ENCODE measurements around the gene PRR14. TPM values are rescaled to one million over a fixed set of nuclear protein-coding genes. Genes with fewer than 3 reads are reported as not detected.

The PRR14 gene
- total RNA-seq, 1 donor from 2014 or later, result 77.9 TPM

- H3K4me3 Mint-ChIP-seq, result peak within 1 kb of the TSS; percentile 93
- CTCF ChIA-PET, result interaction anchor here (1.0 to 3.5 kb wide), 2 partner anchors 12 to 19 kb away, joined by 3 to 12 read pairs; no protein-coding TSS in a partner anchor
- peaks cover 19% of the 10 kb centered on the region for H3K4me1 Mint-ChIP-seq
- no peak for TF ChIP-seq CTCF (IDR thresholded peaks at IDR 0.05)
- H3K27me3 Mint-ChIP-seq, result no peaks in the 10 kb centered on the region
- H3K9me3 Mint-ChIP-seq, result no peaks in the 10 kb centered on the region
- DNase-seq (peak; percentile 90), ATAC-seq (ENCODE audit: low read depth) (peak; percentile 87)
- intact Hi-C loops (cut with micrococcal nuclease), result loop anchor here (1.0 kb wide), 6 partner anchors 24 to 75 kb away; partner anchors contain the start of genes FBRS, PRR14 and ZNF785
- POLR2A ChIA-PET, result interaction anchor here (0.6 to 2.3 kb wide), 31 partner anchors 11 to 614 kb away, joined by 3 to 15 read pairs (median 6); partner anchors contain the start of genes CORO1A, DCTPP1, FBRS and ITGAL
- H3K27ac Mint-ChIP-seq, result peak within 1 kb of the TSS; percentile 95
- peaks cover 20% of the 10 kb centered on the region for H3K36me3 Mint-ChIP-seq (ENCODE audit: low read depth)
These were observed 40.6 kb upstream of the PRR14 start, which contains the start of gene ZNF689 for GRCh38 chr16:30609926-30610839. TSS of gene ZNF689 (minus strand) at chr16:30610389. CDS start at chr16:30610041, 348 bp downstream.

GRCh38 chr16:30615358-30616091 lies 35.2 kb upstream of the PRR14 start:
- TF ChIP-seq CTCF (IDR thresholded peaks at IDR 0.05), result no peak
- ATAC-seq (ENCODE audit: low read depth), result peak; percentile 85
- Mint-ChIP-seq H3K9me3 (no peaks in the 10 kb centered on the region), H3K36me3 (ENCODE audit: low read depth) (no peaks in the 10 kb centered on the region), H3K27me3 (no peaks in the 10 kb centered on the region), H3K4me1 (peaks cover 8% of the 10 kb centered on the region), H3K4me3 (no peak overlapping the region), H3K27ac (no peak overlapping the region)
- ChIA-PET POLR2A (interaction anchor here (0.8 kb wide), 1 partner anchor 43 kb away, joined by 4 read pairs; the partner anchor contains the start of gene FBRS), CTCF (interaction anchor here (0.5 to 1.6 kb wide), 8 partner anchors 9 to 220 kb away, joined by 3 to 6 read pairs (median 4); partner anchors contain the start of genes DCTPP1 and ZNF48)
- intact Hi-C loops (cut with micrococcal nuclease), result loop anchor here (1.0 kb wide), 1 partner anchor 185 kb away; the partner anchor contains the start of gene DCTPP1
- peak; percentile 44 for DNase-seq

- H3K4me1 Mint-ChIP-seq, result peaks cover under 1% of the 10 kb centered on the region
- no peak overlapping the region for H3K4me3 Mint-ChIP-seq
These were observed 31.6 kb upstream of the PRR14 start for GRCh38 chr16:30619202-30619601.

GRCh38 chr16:30619638-30620037 lies 31.1 kb upstream of the PRR14 start:
- H3K27ac Mint-ChIP-seq, result no peak overlapping the region
- H3K4me1 Mint-ChIP-seq, result no peaks in the 10 kb centered on the region
- H3K27me3 Mint-ChIP-seq, result peaks cover 3% of the 10 kb centered on the region
- ChIA-PET POLR2A (interaction anchor here (0.6 to 1.0 kb wide), 3 partner anchors 10 to 35 kb away, joined by 3 read pairs; no protein-coding TSS in a partner anchor), CTCF (interaction anchor here (1.6 kb wide), 1 partner anchor 9 kb away, joined by 6 read pairs; no protein-coding TSS in a partner anchor)
- DNase-seq (no peak), ATAC-seq (ENCODE audit: low read depth) (no peak)
- H3K4me3 Mint-ChIP-seq, result no peak overlapping the region
- intact Hi-C loops (cut with micrococcal nuclease), result no loop called here
- TF ChIP-seq CTCF (IDR thresholded peaks at IDR 0.05), result no peak
- no peaks in the 10 kb centered on the region for H3K36me3 Mint-ChIP-seq (ENCODE audit: low read depth)
- H3K9me3 Mint-ChIP-seq, result no peaks in the 10 kb centered on the region

More at GRCh38 chr16:30619202-30619601, 31.6 kb upstream of the PRR14 start:
- CTCF ChIA-PET, result interaction anchor here (1.6 kb wide), 1 partner anchor 9 kb away, joined by 6 read pairs; no protein-coding TSS in a partner anchor
- POLR2A ChIA-PET, result interaction anchor here (0.7 to 1.0 kb wide), 2 partner anchors 10 to 35 kb away, joined by 3 read pairs; no protein-coding TSS in a partner anchor
- Mint-ChIP-seq H3K9me3 (no peaks in the 10 kb centered on the region), H3K27ac (no peak overlapping the region), H3K36me3 (ENCODE audit: low read depth) (no peaks in the 10 kb centered on the region), H3K27me3 (peaks cover 3% of the 10 kb centered on the region)
- intact Hi-C loops (cut with micrococcal nuclease), result no loop called here
- DNase-seq (no peak), ATAC-seq (ENCODE audit: low read depth) (no peak)
- TF ChIP-seq CTCF (IDR thresholded peaks at IDR 0.05), result no peak
